ENCODE data around the gene SKA2. TPM values are rescaled to one million over a fixed set of nuclear protein-coding genes. Genes with fewer than 3 reads are reported as not detected.
A peak's percentile ranks its signal among the peaks of the same experiment; 100 is the strongest.

SKA2 gene
- total RNA-seq, 1 donor from 2014 or later, result 46.2 TPM

DNA sequence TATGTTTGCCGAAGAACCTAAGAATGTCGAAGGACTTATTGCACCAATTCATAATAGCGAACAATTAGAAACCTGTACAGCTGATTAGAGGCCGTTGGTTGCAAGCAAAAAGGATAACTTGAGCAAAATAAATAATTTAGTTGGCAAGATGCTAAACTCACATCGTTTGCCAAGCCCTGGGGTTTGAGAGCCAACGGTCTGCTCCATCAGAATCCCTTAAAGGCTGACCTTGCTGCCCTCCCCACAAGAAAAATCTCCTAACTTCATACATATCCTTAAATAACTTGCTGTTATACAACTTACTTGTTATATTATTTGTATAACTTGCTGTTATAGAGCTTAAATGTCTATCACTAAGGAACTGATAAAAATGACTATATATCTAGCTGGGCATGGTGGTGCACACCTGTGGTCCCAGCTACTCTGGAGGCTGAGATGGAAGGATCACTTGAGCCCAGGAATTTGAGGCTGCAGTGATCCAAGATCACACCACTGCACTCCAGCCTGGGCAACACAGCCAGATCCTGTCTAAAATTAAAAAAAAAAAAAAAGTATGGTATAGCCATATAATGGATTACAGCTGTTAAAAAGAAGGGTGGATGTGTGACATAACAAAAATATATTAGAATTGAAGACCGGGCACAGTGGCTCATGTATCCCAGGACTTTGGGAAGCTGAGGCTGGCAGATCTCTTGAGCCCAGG lies 46.4 kb downstream of the SKA2 start:
- TF ChIP-seq CTCF (IDR thresholded peaks at IDR 0.05), result no peak
- peak overlapping the region; percentile 49 for H3K27ac Mint-ChIP-seq (ENCODE audit: unreplicated experiment)
- peaks cover 28% of the 10 kb centered on the region for H3K4me1 Mint-ChIP-seq (ENCODE audit: low read depth)
- no peak overlapping the region for H3K4me3 Mint-ChIP-seq (ENCODE audit: unreplicated experiment)
- H3K9me3 Mint-ChIP-seq (ENCODE audit: low read depth), result no peaks in the 10 kb centered on the region
- H3K36me3 Mint-ChIP-seq (ENCODE audit: low read depth), result peaks cover 7% of the 10 kb centered on the region
- H3K27me3 Mint-ChIP-seq (ENCODE audit: low read depth), result no peaks in the 10 kb centered on the region
- DNase-seq (ENCODE audit: low spot score), result no peak

DNA sequence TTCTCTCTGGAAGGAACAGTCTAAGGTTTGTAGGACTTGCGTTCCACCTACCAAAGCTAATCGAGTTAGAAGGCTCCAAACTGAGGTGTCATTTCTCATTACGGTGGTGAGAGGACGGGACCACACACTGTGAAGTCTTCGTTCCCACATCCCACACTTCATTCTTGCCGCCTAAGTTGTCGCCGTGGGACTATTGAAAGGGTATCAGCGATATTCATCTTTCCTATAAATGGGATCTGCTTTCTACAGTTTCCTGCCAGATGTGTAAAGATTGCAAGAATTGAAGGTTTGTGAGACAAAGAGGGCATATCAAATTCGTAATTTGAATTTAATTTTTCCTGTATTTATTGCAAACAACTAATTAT lies 47.7 kb downstream of the SKA2 start:
- peak overlapping the region; percentile 97 for H3K27ac Mint-ChIP-seq (ENCODE audit: unreplicated experiment)
- peaks cover 7% of the 10 kb centered on the region for H3K36me3 Mint-ChIP-seq (ENCODE audit: low read depth)
- no peak for DNase-seq (ENCODE audit: low spot score)
- peak overlapping the region; percentile 96 for H3K4me3 Mint-ChIP-seq (ENCODE audit: unreplicated experiment)
- TF ChIP-seq CTCF (IDR thresholded peaks at IDR 0.05), result no peak
- no peaks in the 10 kb centered on the region for H3K27me3 Mint-ChIP-seq (ENCODE audit: low read depth)
- no peaks in the 10 kb centered on the region for H3K9me3 Mint-ChIP-seq (ENCODE audit: low read depth)
- H3K4me1 Mint-ChIP-seq (ENCODE audit: low read depth), result peaks cover 31% of the 10 kb centered on the region

- H3K27ac Mint-ChIP-seq (ENCODE audit: unreplicated experiment), result peak within 1 kb of the TSS; percentile 97
- H3K4me1 Mint-ChIP-seq (ENCODE audit: low read depth), result peaks cover 34% of the 10 kb centered on the region
- H3K27me3 Mint-ChIP-seq (ENCODE audit: low read depth), result no peaks in the 10 kb centered on the region
- TF ChIP-seq CTCF (IDR thresholded peaks at IDR 0.05), result peak; percentile 38
- no peaks in the 10 kb centered on the region for H3K9me3 Mint-ChIP-seq (ENCODE audit: low read depth)
- peaks cover 4% of the 10 kb centered on the region for H3K36me3 Mint-ChIP-seq (ENCODE audit: low read depth)
- peak; percentile 100 for DNase-seq (ENCODE audit: low spot score)
- peak within 1 kb of the TSS; percentile 96 for H3K4me3 Mint-ChIP-seq (ENCODE audit: unreplicated experiment)
Observed at GRCh38 chr17:59106463-59107305, 48.3 kb downstream of the SKA2 start, which contains the start of gene TRIM37. TRIM37 (minus strand) TSS chr17:59106880; CDS start chr17:59106461, 419 bp downstream.

DNA sequence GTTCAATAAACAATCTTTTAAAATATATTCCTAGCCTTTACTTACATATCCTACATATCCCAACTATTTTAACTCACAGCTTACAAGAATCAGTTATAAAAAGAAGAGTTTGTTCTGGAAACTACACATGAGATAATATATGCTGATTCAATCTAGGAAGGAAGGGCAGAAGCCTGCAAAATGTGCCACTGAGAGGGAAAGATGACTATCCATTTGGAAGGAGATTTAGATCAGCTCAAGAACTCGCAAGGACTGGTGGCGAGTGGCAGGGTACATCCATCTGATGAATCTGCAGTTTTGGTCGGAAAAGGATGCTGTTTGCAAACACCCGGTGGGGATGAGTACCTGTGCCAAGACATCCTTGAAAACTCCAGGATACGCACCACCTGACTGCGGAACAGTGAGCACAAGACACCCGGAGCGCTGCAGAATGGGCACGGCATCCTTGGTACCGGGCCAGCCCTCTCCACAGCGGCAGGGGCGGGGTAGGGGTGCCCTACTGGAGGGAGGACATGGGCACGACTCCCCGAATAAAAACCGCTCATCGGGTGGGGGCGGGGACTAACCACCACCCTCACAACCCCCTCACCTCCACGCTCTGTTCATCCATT lies 49.0 kb downstream of the SKA2 start:
- Mint-ChIP-seq H3K27me3 (ENCODE audit: low read depth) (no peaks in the 10 kb centered on the region), H3K4me1 (ENCODE audit: low read depth) (peaks cover 34% of the 10 kb centered on the region), H3K27ac (ENCODE audit: unreplicated experiment) (peak overlapping the region; percentile 97), H3K9me3 (ENCODE audit: low read depth) (no peaks in the 10 kb centered on the region), H3K4me3 (ENCODE audit: unreplicated experiment) (peak overlapping the region; percentile 96), H3K36me3 (ENCODE audit: low read depth) (peaks cover 3% of the 10 kb centered on the region)
- no peak for DNase-seq (ENCODE audit: low spot score)
- TF ChIP-seq CTCF (IDR thresholded peaks at IDR 0.05), result no peak

DNA sequence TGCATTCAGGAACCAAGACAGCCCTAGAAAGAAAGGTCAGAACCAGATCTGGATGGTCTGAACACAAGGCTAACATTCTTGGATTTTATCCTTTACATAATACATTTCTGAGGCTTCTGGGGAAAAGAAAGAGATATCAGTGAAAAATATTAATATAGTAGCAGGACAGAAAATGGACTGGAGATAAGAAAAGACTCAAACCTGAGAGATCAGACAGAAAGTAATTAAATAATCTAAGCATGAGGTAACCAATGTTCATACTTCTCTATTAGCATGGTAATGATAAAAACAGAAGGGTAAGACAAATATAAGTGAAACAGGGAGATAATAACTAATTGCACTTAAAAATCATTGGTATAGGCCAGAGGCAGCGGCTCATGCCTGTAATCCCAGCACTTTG lies 53.8 kb downstream of the SKA2 start:
- no peaks in the 10 kb centered on the region for H3K27me3 Mint-ChIP-seq (ENCODE audit: low read depth)
- DNase-seq (ENCODE audit: low spot score), result no peak
- H3K4me3 Mint-ChIP-seq (ENCODE audit: unreplicated experiment), result no peak overlapping the region
- peaks cover 4% of the 10 kb centered on the region for H3K9me3 Mint-ChIP-seq (ENCODE audit: low read depth)
- TF ChIP-seq CTCF (IDR thresholded peaks at IDR 0.05), result no peak
- peaks cover 36% of the 10 kb centered on the region for H3K4me1 Mint-ChIP-seq (ENCODE audit: low read depth)
- H3K27ac Mint-ChIP-seq (ENCODE audit: unreplicated experiment), result no peak overlapping the region
- peaks cover 20% of the 10 kb centered on the region for H3K36me3 Mint-ChIP-seq (ENCODE audit: low read depth)

All from chondrocyte (in vitro differentiated cells).